ENCODE data around the gene ZNF441. TPM values are rescaled to one million over a fixed set of nuclear protein-coding genes. Genes with fewer than 3 reads are reported as not detected.

Gene ZNF441
- total and polyA plus RNA-seq, 2 of the 13 experiments (the other 11 are each of a cell fraction or from before 2014, with no cell fraction given), result 2.8 to 10.0 TPM

DNA sequence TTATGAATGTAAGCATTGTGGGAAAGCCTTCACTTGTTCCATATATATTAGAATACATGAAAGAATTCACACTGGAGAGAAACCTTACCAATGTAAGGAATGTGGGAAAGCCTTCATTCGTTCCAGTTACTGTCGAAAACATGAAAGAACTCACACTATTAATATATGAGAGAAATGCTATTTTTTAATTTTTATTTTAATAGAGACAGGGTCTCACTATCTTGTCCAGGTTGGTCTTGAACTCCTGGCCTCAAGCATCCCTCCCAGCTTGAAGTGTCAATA, 40.2 kb downstream of the ZNF441 start:
- H3K79me2 ChIP-seq (ENCODE audit: insufficient read depth, low read length), result no peaks in the 10 kb centered on the region
- no peak for ATAC-seq
- no peak overlapping the region for H3K9ac ChIP-seq (ENCODE audit: insufficient read depth, low read depth, low read length)
- no peak for FAIRE-seq
- POLR2A ChIA-PET, result interaction anchor here (1.7 kb wide), 1 partner anchor 9 kb away, joined by 4 read pairs; the partner anchor contains the start of gene ZNF491
- H3K4me3 ChIP-seq (replicated peaks in 1 of 3; ENCODE audit: insufficient read depth in 1 of 3, low read depth in 2 of 3, low read length in 3 of 3), result no peak overlapping the region
- no peaks in the 10 kb centered on the region for H3K27me3 ChIP-seq (ENCODE audit: control insufficient read depth in 1 of 2, insufficient read depth in 2 of 2, low read length in 2 of 2)
- no peak overlapping the region for H3K27ac ChIP-seq (ENCODE audit: extremely low read length, insufficient read depth, low read length)
- H3K36me3 ChIP-seq (replicated peaks in 1 of 2; ENCODE audit: control insufficient read depth in 1 of 2, insufficient read depth in 2 of 2, low read length in 2 of 2), result no peaks in the 10 kb centered on the region
- H2AFZ ChIP-seq (ENCODE audit: low read length), result no peak overlapping the region
- intact Hi-C loops (cut with micrococcal nuclease; ENCODE audit: unreplicated experiment) (no loop called here), in situ Hi-C loops (cut with HindIII; ENCODE audit: extremely low pct_ligation_motif_present, low pct_unique_long_range_greater_than_20kb) (no loop called here)
- BruUV-seq (replicated peaks), result no TSS peak
- H4K20me1 ChIP-seq (ENCODE audit: insufficient read depth, low read length), result no peaks in the 10 kb centered on the region
- no peak overlapping the region for H3K4me2 ChIP-seq (ENCODE audit: low read depth, low read length)
- no peaks in the 10 kb centered on the region for H3K9me3 ChIP-seq (ENCODE audit: low read length)
- no peak for TF ChIP-seq IKZF4 (CRISPR knock-in tag; IDR thresholded peaks at IDR 0.05; ENCODE audit: borderline replicate concordance, low read depth, not compliant biosample characterization)
- TF ChIP-seq SMARCC2 (IDR thresholded peaks at IDR 0.05), result no peak
- TF ChIP-seq AHR (CRISPR knock-in tag; IDR thresholded peaks at IDR 0.05), result no peak
- no peak for TF ChIP-seq BHLHE40 (IDR thresholded peaks at IDR 0.05; ENCODE audit: low read length)
- TF ChIP-seq U2AF1 (optimal IDR thresholded peaks at IDR 0.05; ENCODE audit: low read depth, low read length), result no peak
- TF ChIP-seq TEAD2 (CRISPR knock-in tag; IDR thresholded peaks at IDR 0.05), result no peak
- TF ChIP-seq ZNF124 (CRISPR knock-in tag; IDR thresholded peaks at IDR 0.05), result no peak
- no peak for TF ChIP-seq ZNF678 (CRISPR knock-in tag; IDR thresholded peaks at IDR 0.05)
- 61% methylated on average over 2 of the region's 2 CpGs for WGBS (ENCODE audit: low lambda C conversion rate)
- CTCF ChIA-PET (ENCODE audit: low intra/inter-chr PET ratio, low total read pairs), result no interaction called here
- peaks cover 3% of the 10 kb centered on the region; the same call in 1 of the 2 replicates for H3K4me1 ChIP-seq (ENCODE audit: insufficient read depth, low read length)
- DNase-seq (ENCODE audit: low spot score), result no peak

DNA sequence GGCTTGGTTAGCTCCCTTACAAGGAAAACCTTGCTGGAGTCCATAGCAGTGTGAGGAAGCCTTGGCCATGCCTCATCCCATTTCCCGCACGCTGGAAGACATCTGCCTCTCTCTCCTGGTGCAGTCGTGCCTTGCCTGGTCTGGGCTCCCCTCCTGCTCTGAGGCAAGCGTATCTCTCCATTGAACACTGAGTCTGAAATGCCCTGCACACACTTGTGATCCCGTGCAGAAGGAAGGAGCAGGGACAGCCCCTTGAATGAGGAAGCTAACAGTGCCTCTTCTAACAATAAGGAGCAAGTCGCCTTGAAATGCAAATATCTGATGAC, 46.9 kb downstream of the ZNF441 start:
- in situ Hi-C loops (cut with HindIII; ENCODE audit: extremely low pct_ligation_motif_present, low pct_unique_long_range_greater_than_20kb), result no loop called here
- Histone ChIP-seq H4K20me1 (ENCODE audit: insufficient read depth, low read length) (no peaks in the 10 kb centered on the region), H3K27me3 (ENCODE audit: control insufficient read depth in 1 of 2, insufficient read depth in 2 of 2, low read length in 2 of 2) (no peaks in the 10 kb centered on the region; a peak in 1 of 5 replicates), H3K27ac (ENCODE audit: extremely low read length, insufficient read depth, low read length) (peak overlapping the region; percentile 89), H3K36me3 (replicated peaks in 1 of 2; ENCODE audit: control insufficient read depth in 1 of 2, insufficient read depth in 2 of 2, low read length in 2 of 2) (no peaks in the 10 kb centered on the region), H3K9ac (ENCODE audit: insufficient read depth, low read depth, low read length) (peak overlapping the region; percentile 95), H3K4me2 (ENCODE audit: low read depth, low read length) (peak overlapping the region; percentile 99), H3K4me1 (ENCODE audit: insufficient read depth, low read length) (peaks cover 32% of the 10 kb centered on the region), H2AFZ (ENCODE audit: low read length) (peak overlapping the region; percentile 81), H3K4me3 (replicated peaks in 1 of 3; ENCODE audit: insufficient read depth in 1 of 3, low read depth in 2 of 3, low read length in 3 of 3) (peak overlapping the region; percentile 84 to 99 (median 91)), H3K9me3 (ENCODE audit: low read length) (no peaks in the 10 kb centered on the region), H3K79me2 (ENCODE audit: insufficient read depth, low read length) (peaks cover 6% of the 10 kb centered on the region)
- CTCF ChIA-PET (ENCODE audit: low intra/inter-chr PET ratio, low total read pairs), result no interaction called here
- no peak for DNase-seq (ENCODE audit: low spot score)
- no peak for FAIRE-seq
- POLR2A ChIA-PET, result interaction anchor here (0.5 to 4.5 kb wide), 4 partner anchors 16 to 437 kb away, joined by 3 to 27 read pairs (median 3); partner anchors contain the start of gene ZNF491
- no TSS peak for BruUV-seq (replicated peaks)
- 13% methylated on average over 4 of the region's 6 CpGs for WGBS (ENCODE audit: low lambda C conversion rate)
- intact Hi-C loops (cut with micrococcal nuclease; ENCODE audit: unreplicated experiment), result no loop called here
- ATAC-seq, result peak; percentile 66
- TF ChIP-seq SAFB2 (CRISPR knock-in tag; IDR thresholded peaks at IDR 0.05; ENCODE audit: borderline replicate concordance, low read depth) (peak; percentile 27; the same call in 1 of the 2 replicates), LCORL (IDR thresholded peaks at IDR 0.05) (no peak), LCORL (CRISPR knock-in tag; IDR thresholded peaks at IDR 0.05) (peak; percentile 65; the same call in 1 of the 2 replicates), ZNF136 (CRISPR knock-in tag; IDR thresholded peaks at IDR 0.05; ENCODE audit: low read depth) (no peak), ZNF674 (CRISPR knock-in tag; IDR thresholded peaks at IDR 0.05; ENCODE audit: low read depth) (0 out of 2 replicates have a peak, but pooled peaks have one; percentile 0), EED (CRISPR knock-in tag; IDR thresholded peaks at IDR 0.05) (peak; percentile 14; the same call in 1 of the 2 replicates), FOXC1 (CRISPR knock-in tag; IDR thresholded peaks at IDR 0.05; ENCODE audit: borderline replicate concordance) (0 out of 2 replicates have a peak, but pooled peaks have one; percentile 42), NCOA1 (CRISPR knock-in tag; IDR thresholded peaks at IDR 0.05) (0 out of 2 replicates have a peak, but pooled peaks have one; percentile 32), NFRKB (IDR thresholded peaks at IDR 0.05) (no peak), NONO (IDR thresholded peaks at IDR 0.05) (no peak), NONO (CRISPR knock-in tag; conservative IDR thresholded peaks at IDR 0.05) (peak; percentile 11; the same call in 1 of the 2 replicates), MAZ (IDR thresholded peaks at IDR 0.05; ENCODE audit: borderline replicate concordance, low read depth, low read length) (no peak), MAZ (CRISPR knock-in tag; IDR thresholded peaks at IDR 0.05; ENCODE audit: low read depth) (peak; percentile 7; the same call in 1 of the 2 replicates)

Data from HepG2 (cell line).